Progenitor cell of endocrine pancreas (in vitro differentiated cells): Measurements from ENCODE around the gene DAB2. TPM values are rescaled to one million over a fixed set of nuclear protein-coding genes. Genes with fewer than 3 reads are reported as not detected.

Experiments
- DNase-seq: peaks from one replicate; pipeline ENCODE4 v3.0.0; 2021; ENCODE audit warnings: low spot score; ENCODE audit not compliant: unreplicated experiment
- H3K27ac Mint-ChIP-seq: 2 replicates; pipeline ENCODE4 v1.8.0; 2021; ENCODE audit warnings: mild to moderate bottlenecking, moderate library complexity, mixed read lengths
- H3K27me3 Mint-ChIP-seq: 2 replicates; pipeline ENCODE4 v1.8.0; 2021; ENCODE audit warnings: mixed read lengths
- H3K36me3 Mint-ChIP-seq: 2 replicates; pipeline ENCODE4 v1.8.0; 2022; ENCODE audit warnings: mixed read lengths; ENCODE audit not compliant: insufficient read depth
- H3K4me1 Mint-ChIP-seq: 2 replicates; pipeline ENCODE4 v1.8.0; 2021; ENCODE audit warnings: low read depth, mixed read lengths
- H3K4me3 Mint-ChIP-seq: 2 replicates; pipeline ENCODE4 v1.8.0; 2021; ENCODE audit warnings: low read depth, mild to moderate bottlenecking, moderate library complexity, mixed read lengths
- H3K9me3 Mint-ChIP-seq: 2 replicates; pipeline ENCODE4 v1.8.0; 2021; ENCODE audit warnings: low read depth, mixed read lengths
- total RNA-seq: library from RNA; stranded (reverse); gene quantifications from 2 replicates; pipeline ENCODE4 v1.2.1, GENCODE V29; 2021
- TF ChIP-seq, protein P1 (sequence below): fragments of 200-600 bp; sonication (generic); IDR thresholded peaks from one replicate; pipeline ENCODE4 v1.5.0; 2021; ENCODE audit warnings: antibody characterized with exemption, mild to moderate bottlenecking; ENCODE audit not compliant: unreplicated experiment

DAB2 gene
- total RNA-seq, 1 donor from 2014 or later, result 46.0 TPM

DNA sequence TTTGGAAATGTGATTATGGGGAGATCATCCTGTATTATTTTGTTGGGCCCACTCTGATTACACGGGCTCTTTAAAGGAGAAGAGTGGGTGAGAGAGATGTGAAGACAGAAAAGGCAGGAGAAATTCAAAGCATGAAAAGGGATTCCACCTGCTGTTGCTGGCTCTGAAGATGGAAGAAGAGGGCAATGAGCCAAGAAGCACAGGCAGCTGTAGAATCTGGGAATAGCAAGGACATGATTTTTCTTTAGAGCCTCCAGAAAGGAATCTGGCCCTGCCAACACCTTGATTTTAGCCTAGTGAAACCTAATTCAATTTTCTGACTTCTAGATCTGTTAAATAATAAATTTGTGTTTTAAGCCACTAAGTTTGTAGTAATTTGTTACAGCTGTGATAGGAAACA lies 71.8 kb downstream of the DAB2 start:
- TF ChIP-seq, protein P1, sequence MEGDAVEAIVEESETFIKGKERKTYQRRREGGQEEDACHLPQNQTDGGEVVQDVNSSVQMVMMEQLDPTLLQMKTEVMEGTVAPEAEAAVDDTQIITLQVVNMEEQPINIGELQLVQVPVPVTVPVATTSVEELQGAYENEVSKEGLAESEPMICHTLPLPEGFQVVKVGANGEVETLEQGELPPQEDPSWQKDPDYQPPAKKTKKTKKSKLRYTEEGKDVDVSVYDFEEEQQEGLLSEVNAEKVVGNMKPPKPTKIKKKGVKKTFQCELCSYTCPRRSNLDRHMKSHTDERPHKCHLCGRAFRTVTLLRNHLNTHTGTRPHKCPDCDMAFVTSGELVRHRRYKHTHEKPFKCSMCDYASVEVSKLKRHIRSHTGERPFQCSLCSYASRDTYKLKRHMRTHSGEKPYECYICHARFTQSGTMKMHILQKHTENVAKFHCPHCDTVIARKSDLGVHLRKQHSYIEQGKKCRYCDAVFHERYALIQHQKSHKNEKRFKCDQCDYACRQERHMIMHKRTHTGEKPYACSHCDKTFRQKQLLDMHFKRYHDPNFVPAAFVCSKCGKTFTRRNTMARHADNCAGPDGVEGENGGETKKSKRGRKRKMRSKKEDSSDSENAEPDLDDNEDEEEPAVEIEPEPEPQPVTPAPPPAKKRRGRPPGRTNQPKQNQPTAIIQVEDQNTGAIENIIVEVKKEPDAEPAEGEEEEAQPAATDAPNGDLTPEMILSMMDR, result no peak
- Mint-ChIP-seq H3K4me1 (no peaks in the 10 kb centered on the region), H3K9me3 (peaks cover 11% of the 10 kb centered on the region), H3K27ac (no peak overlapping the region), H3K27me3 (no peaks in the 10 kb centered on the region), H3K36me3 (no peaks in the 10 kb centered on the region), H3K4me3 (no peak overlapping the region)
- DNase-seq, result no peak

DNA sequence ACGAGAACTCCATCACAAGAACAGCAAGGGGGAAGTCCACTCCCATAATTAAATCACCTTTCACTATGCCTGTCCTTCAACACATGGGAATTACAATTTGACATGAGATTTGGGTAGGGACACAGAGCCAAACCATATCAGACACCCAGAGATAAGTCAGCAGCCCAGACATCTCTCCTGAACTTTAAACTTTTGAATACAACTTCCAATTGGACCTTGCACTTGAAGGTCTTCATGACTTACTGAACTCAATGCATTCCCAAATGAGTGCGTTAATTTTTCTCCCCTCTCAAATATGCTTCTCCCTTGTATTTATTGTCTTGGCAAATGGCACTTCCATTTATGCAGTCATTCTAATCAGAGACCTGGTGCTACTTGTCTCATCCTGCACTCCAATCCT lies 72.6 kb downstream of the DAB2 start:
- H3K9me3 Mint-ChIP-seq, result peaks cover 16% of the 10 kb centered on the region
- H3K4me3 Mint-ChIP-seq, result no peak overlapping the region
- no peaks in the 10 kb centered on the region for H3K36me3 Mint-ChIP-seq
- H3K4me1 Mint-ChIP-seq, result no peaks in the 10 kb centered on the region
- TF ChIP-seq, protein P1, result no peak
- no peak for DNase-seq
- H3K27ac Mint-ChIP-seq, result no peak overlapping the region
- no peaks in the 10 kb centered on the region for H3K27me3 Mint-ChIP-seq

DNA sequence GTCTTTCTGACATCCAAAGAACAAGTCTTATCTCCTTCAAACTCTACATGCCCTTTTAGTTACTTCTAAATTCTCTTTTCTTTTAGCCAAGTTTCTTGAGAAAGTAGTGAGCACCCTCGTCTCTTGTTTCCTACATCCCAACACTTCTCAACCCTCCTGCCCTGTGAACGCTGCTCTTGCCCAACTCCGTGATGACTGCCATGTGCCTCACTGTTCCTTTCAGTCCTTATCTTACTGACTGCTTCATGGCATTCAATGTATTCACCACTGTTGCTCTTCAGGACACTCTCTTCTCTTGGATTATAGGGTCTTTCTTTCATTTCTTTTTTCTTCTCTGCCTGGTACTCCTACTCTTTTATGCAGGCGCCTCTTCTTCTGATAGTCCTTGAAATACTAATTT lies 75.3 kb downstream of the DAB2 start:
- no peak for DNase-seq
- Mint-ChIP-seq H3K27ac (no peak overlapping the region), H3K36me3 (no peaks in the 10 kb centered on the region), H3K9me3 (peaks cover 18% of the 10 kb centered on the region), H3K4me1 (no peaks in the 10 kb centered on the region), H3K27me3 (no peaks in the 10 kb centered on the region), H3K4me3 (no peak overlapping the region)
- TF ChIP-seq, protein P1, result no peak

DNA sequence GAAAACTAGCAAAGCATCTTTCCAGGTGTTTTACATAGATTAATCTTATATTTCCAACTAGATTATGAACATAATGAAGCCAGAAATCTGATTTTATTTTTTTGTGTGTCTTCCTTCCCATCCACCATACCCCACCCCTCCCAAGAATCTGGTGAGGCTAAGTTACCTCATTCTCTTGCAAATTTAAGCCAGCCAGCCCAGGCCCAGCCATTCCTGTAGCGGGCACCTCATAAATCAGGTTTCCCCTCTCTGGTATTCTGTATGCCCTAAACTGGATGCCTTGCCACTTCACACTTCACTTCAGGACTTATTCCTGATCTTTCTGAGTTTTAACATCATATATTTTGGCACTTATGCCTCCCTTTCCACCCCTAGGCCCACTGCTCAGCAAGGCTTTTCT lies 82.3 kb downstream of the DAB2 start:
- H3K4me1 Mint-ChIP-seq, result no peaks in the 10 kb centered on the region
- DNase-seq, result no peak
- H3K4me3 Mint-ChIP-seq, result no peak overlapping the region
- H3K27ac Mint-ChIP-seq, result no peak overlapping the region
- no peaks in the 10 kb centered on the region for H3K36me3 Mint-ChIP-seq
- H3K27me3 Mint-ChIP-seq, result no peaks in the 10 kb centered on the region
- TF ChIP-seq, protein P1, result no peak
- H3K9me3 Mint-ChIP-seq, result peaks cover 11% of the 10 kb centered on the region

DNA sequence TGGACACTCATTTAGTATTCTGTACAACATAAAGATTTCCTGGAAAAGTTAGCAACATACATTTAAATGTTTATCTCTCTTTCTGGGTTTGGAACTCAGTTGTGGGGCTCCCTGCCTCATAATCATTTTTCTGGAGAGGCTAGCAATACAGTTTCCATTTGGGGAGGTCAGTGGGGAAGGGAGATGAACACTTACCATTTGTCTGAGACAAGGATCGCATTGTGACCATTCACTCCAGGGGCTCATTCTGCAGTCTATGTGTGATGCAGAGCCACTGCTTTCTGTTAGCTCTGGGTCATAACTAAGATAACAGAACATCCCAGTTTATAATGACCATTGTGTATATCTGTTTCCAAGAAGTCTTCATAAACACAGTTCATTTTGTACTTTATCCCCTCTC lies 82.9 kb downstream of the DAB2 start:
- DNase-seq, result no peak
- Mint-ChIP-seq H3K27ac (no peak overlapping the region), H3K36me3 (no peaks in the 10 kb centered on the region), H3K4me1 (no peaks in the 10 kb centered on the region), H3K4me3 (no peak overlapping the region), H3K27me3 (no peaks in the 10 kb centered on the region), H3K9me3 (peaks cover 8% of the 10 kb centered on the region)
- TF ChIP-seq, protein P1, result no peak
